Astrocyte (in vitro differentiated cells and primary cell): ENCODE measurements around the gene CBX6.

Experiments
- CTCF ChIP-seq: IDR thresholded peaks from 2 replicates; pipeline ENCODE4 v1.5.1; 2011; ENCODE audit warnings: low read depth, mild to moderate bottlenecking, inconsistent platforms, low read length, moderate library complexity; ENCODE audit not compliant: insufficient read depth
- EZH2 ChIP-seq: IDR thresholded peaks from 2 replicates; pipeline ENCODE4 v1.6.1; 2012; ENCODE audit warnings: mild to moderate bottlenecking, low read length, inconsistent platforms; ENCODE audit not compliant: insufficient read depth

GRCh38 chr22:38830845-38831108 lies 41.2 kb downstream of the CBX6 start:
- TF ChIP-seq CTCF (no peak), EZH2 (no peak)
